Measurements from ENCODE around the gene CCDC200.
"Not testable (repeated sequence)": the region's sequence is repeated elsewhere in the genome, so short reads cannot be mapped to it uniquely, and the experiment has no call there.

- TF ChIP-seq, protein P1, sequence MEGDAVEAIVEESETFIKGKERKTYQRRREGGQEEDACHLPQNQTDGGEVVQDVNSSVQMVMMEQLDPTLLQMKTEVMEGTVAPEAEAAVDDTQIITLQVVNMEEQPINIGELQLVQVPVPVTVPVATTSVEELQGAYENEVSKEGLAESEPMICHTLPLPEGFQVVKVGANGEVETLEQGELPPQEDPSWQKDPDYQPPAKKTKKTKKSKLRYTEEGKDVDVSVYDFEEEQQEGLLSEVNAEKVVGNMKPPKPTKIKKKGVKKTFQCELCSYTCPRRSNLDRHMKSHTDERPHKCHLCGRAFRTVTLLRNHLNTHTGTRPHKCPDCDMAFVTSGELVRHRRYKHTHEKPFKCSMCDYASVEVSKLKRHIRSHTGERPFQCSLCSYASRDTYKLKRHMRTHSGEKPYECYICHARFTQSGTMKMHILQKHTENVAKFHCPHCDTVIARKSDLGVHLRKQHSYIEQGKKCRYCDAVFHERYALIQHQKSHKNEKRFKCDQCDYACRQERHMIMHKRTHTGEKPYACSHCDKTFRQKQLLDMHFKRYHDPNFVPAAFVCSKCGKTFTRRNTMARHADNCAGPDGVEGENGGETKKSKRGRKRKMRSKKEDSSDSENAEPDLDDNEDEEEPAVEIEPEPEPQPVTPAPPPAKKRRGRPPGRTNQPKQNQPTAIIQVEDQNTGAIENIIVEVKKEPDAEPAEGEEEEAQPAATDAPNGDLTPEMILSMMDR (IDR thresholded peaks at IDR 0.05) = not testable (repeated sequence)
- not testable (repeated sequence) for TF ChIP-seq POLR2A (IDR thresholded peaks at IDR 0.05)
Observed at GRCh38 chr17:43240596-43241352, 12.4 kb upstream of the CCDC200 start.

Measured in ovary (tissue), 3 donors.